ENCODE measurements around the gene TRIL. TPM values are rescaled to one million over a fixed set of nuclear protein-coding genes. Genes with fewer than 3 reads are reported as not detected.
A peak's percentile ranks its signal among the peaks of the same experiment; 100 is the strongest.

The TRIL gene
- total and polyA plus RNA-seq, 2 of the 13 experiments (the other 11 are each of a cell fraction or from before 2014, with no cell fraction given), result 0.18 to 0.40 TPM

- TF ChIP-seq USF2 (IDR thresholded peaks at IDR 0.05; ENCODE audit: low read depth, low read length), result no peak
- TF ChIP-seq USF2 (CRISPR knock-in tag; IDR thresholded peaks at IDR 0.05; ENCODE audit: borderline replicate concordance), result peak; percentile 55; the same call in 1 of the 2 replicates
- peak; percentile 97 for TF ChIP-seq NAIF1 (CRISPR knock-in tag; IDR thresholded peaks at IDR 0.05; ENCODE audit: borderline replicate concordance)
- peak; percentile 93; the same call in 1 of the 2 replicates for TF ChIP-seq ARHGAP35 (CRISPR knock-in tag; IDR thresholded peaks at IDR 0.05; ENCODE audit: borderline replicate concordance)
- TF ChIP-seq ZNF20 (CRISPR knock-in tag; IDR thresholded peaks at IDR 0.05), result no peak
- no peak; the same call in 1 of the 2 replicates for TF ChIP-seq ZFP90 (CRISPR knock-in tag; IDR thresholded peaks at IDR 0.05; ENCODE audit: borderline replicate concordance)
- peak; percentile 87; the same call in 1 of the 2 replicates for TF ChIP-seq ZNF235 (CRISPR knock-in tag; IDR thresholded peaks at IDR 0.05; ENCODE audit: borderline replicate concordance)
- peak; percentile 83 for TF ChIP-seq PHF8 (CRISPR knock-in tag; IDR thresholded peaks at IDR 0.05)
- TF ChIP-seq GTF2F1 (IDR thresholded peaks at IDR 0.05; ENCODE audit: low read length), result no peak
- TF ChIP-seq XRCC5 (optimal IDR thresholded peaks at IDR 0.05; ENCODE audit: low read length), result peak; percentile 89
- TF ChIP-seq NFATC3 (CRISPR knock-in tag; IDR thresholded peaks at IDR 0.05), result no peak
- TF ChIP-seq ZNF878 (CRISPR knock-in tag; IDR thresholded peaks at IDR 0.05), result no peak
- no peak for TF ChIP-seq XBP1 (CRISPR knock-in tag; IDR thresholded peaks at IDR 0.05)
- TF ChIP-seq RAD21 (CRISPR knock-in tag; IDR thresholded peaks at IDR 0.05), result peak; percentile 80
- peak; percentile 34; the same call in 1 of the 2 replicates for TF ChIP-seq ZNF260 (CRISPR knock-in tag; IDR thresholded peaks at IDR 0.05; ENCODE audit: borderline replicate concordance, low read depth)
- TF ChIP-seq ATF7 (IDR thresholded peaks at IDR 0.05), result no peak
- 0 out of 2 replicates have a peak, but pooled peaks have one; percentile 62 for TF ChIP-seq ATF7 (CRISPR knock-in tag; IDR thresholded peaks at IDR 0.05)
- TF ChIP-seq, protein P1, sequence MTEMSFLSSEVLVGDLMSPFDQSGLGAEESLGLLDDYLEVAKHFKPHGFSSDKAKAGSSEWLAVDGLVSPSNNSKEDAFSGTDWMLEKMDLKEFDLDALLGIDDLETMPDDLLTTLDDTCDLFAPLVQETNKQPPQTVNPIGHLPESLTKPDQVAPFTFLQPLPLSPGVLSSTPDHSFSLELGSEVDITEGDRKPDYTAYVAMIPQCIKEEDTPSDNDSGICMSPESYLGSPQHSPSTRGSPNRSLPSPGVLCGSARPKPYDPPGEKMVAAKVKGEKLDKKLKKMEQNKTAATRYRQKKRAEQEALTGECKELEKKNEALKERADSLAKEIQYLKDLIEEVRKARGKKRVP (CRISPR knock-in tag; IDR thresholded peaks at IDR 0.05), result peak in 1 of 2 experiments; percentile 66; a peak in 2 of 4 replicates
- TF ChIP-seq ATF7-NPFF (CRISPR knock-in tag; IDR thresholded peaks at IDR 0.05; ENCODE audit: low read depth), result peak; percentile 95
- peak; percentile 37; the same call in 1 of the 2 replicates for TF ChIP-seq FOXK1 (CRISPR knock-in tag; IDR thresholded peaks at IDR 0.05; ENCODE audit: borderline replicate concordance, low read depth)
- TF ChIP-seq, protein P2, sequence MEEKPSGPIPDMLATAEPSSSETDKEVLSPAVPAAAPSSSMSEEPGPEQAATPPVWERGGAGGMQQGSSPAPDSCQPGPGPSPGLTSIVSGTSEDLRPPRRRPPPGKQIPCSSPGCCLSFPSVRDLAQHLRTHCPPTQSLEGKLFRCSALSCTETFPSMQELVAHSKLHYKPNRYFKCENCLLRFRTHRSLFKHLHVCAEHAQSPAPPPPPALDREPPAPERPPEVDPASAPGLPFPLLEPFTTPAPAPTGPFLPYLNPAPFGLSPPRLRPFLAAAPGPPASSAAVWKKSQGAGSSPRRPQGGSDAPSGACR (CRISPR knock-in tag; IDR thresholded peaks at IDR 0.05), result peak; percentile 98
- no peak for TF ChIP-seq MBD4 (IDR thresholded peaks at IDR 0.05; ENCODE audit: borderline replicate concordance, low read length)
- peak; percentile 89 for TF ChIP-seq ZC3H13 (CRISPR knock-in tag; IDR thresholded peaks at IDR 0.05)
- 0 out of 2 replicates have a peak, but pooled peaks have one; percentile 83 for TF ChIP-seq RARG (CRISPR knock-in tag; IDR thresholded peaks at IDR 0.05; ENCODE audit: low read depth)
- TF ChIP-seq MAFK (conservative IDR thresholded peaks at IDR 0.05 in 1 of 2, IDR thresholded peaks at IDR 0.05 in 1 of 2; ENCODE audit: low read length in 2 of 2), result no peak
These were observed 2.2 kb downstream of the TRIL start (continued) for GRCh38 chr7:28955718-28956607.

Data from HepG2 (cell line).